HEK293 (cell line): ENCODE data around the gene CFAP58.

Experiments
- CTCF ChIA-PET: fragments of 350-600 bp; formaldehyde crosslinking; extraction: SDS; loops from one replicate; lab custom pipeline; 2021; ENCODE audit warnings: antibody characterized with exemption; lab: Yijun Ruan, JAX
- POLR2A ChIA-PET: fragments of 300-600 bp; formaldehyde crosslinking; extraction: SDS; loops from one replicate; lab custom pipeline; 2020; ENCODE audit warnings: antibody characterized with exemption, inconsistent platforms; lab: Yijun Ruan, JAX
- H3K27ac ChIP-seq: fragments of 200-500 bp; sonication (Bioruptor generic); 2 replicates; pipeline ENCODE4 v1.5.1; 2014; ENCODE audit warnings: low read depth, low read length, control low read depth, inconsistent platforms; ENCODE audit errors: extremely low read depth
- H3K36me3 ChIP-seq, 2 experiments: fragments of 200-500 bp in 1 of 2; sonication (Bioruptor generic) in 1 of 2; 1 replicate in 1 of 2; 2 replicates in 1 of 2; pipeline ENCODE4 v1.5.1; 2014 to 2017; ENCODE audit warnings: inconsistent platforms in 2 of 2, low read length in 2 of 2; ENCODE audit not compliant: control insufficient read depth in 2 of 2, insufficient read depth in 1 of 2
- H3K4me1 ChIP-seq: fragments of 200-500 bp; sonication (Bioruptor generic); 2 replicates; pipeline ENCODE4 v1.5.1; 2014; ENCODE audit warnings: mild to moderate bottlenecking, low read length, inconsistent platforms; ENCODE audit not compliant: control insufficient read depth, insufficient read depth
- H3K4me3 ChIP-seq: 2 replicates; pipeline ENCODE4 v1.5.1; 2011; ENCODE audit warnings: low read depth, mild to moderate bottlenecking, control low read depth, low read length, moderate library complexity
- H3K9me3 ChIP-seq: fragments of 200-500 bp; sonication (Bioruptor generic); 2 replicates; pipeline ENCODE4 v1.5.1; 2014; ENCODE audit warnings: low read depth, low read length, inconsistent platforms; ENCODE audit not compliant: control insufficient read depth, insufficient read depth
- FEZF1 ChIP-seq: fragments of 450-650 bp; formaldehyde crosslinking; IDR thresholded peaks from 2 replicates; pipeline ENCODE4 v1.5.1; 2016; ENCODE audit warnings: missing biosample characterization, missing genetic modification characterization
- GLIS2 ChIP-seq: fragments of 450-650 bp; formaldehyde crosslinking; IDR thresholded peaks from 2 replicates; pipeline ENCODE4 v1.5.1; 2016; ENCODE audit warnings: missing biosample characterization, missing genetic modification characterization
- KLF8 ChIP-seq: fragments of 450-650 bp; formaldehyde crosslinking; IDR thresholded peaks from 2 replicates; pipeline ENCODE4 v1.5.1; 2016; ENCODE audit warnings: missing biosample characterization, missing genetic modification characterization
- MEIS1 ChIP-seq: sonication (generic); formaldehyde crosslinking; IDR thresholded peaks from 2 replicates; pipeline ENCODE4 v1.8.1; 2022; ENCODE audit warnings: missing genetic modification reagents, mild to moderate bottlenecking, borderline replicate concordance
- PRDM1 ChIP-seq: fragments of 450-650 bp; formaldehyde crosslinking; IDR thresholded peaks from 2 replicates; pipeline ENCODE4; 2016; ENCODE audit warnings: missing biosample characterization, missing genetic modification characterization
- PRDM2 ChIP-seq: fragments of 450-650 bp; formaldehyde crosslinking; IDR thresholded peaks from 2 replicates; pipeline ENCODE4 v1.5.1; 2016; ENCODE audit warnings: missing biosample characterization, missing genetic modification characterization, borderline replicate concordance
- PRDM6 ChIP-seq: fragments of 450-650 bp; formaldehyde crosslinking; IDR thresholded peaks from 2 replicates; pipeline ENCODE4 v1.5.1; 2017; ENCODE audit warnings: missing biosample characterization, missing genetic modification characterization
- ZBTB44 ChIP-seq: fragments of 450-650 bp; IDR thresholded peaks from 2 replicates; pipeline ENCODE4 v1.5.1; 2018; ENCODE audit warnings: missing biosample characterization, mild to moderate bottlenecking, missing genetic modification characterization
- ZNF175 ChIP-seq: fragments of 450-650 bp; formaldehyde crosslinking; IDR thresholded peaks from 2 replicates; pipeline ENCODE4 v1.5.1; 2016; ENCODE audit warnings: missing biosample characterization, missing genetic modification characterization
- ZNF223 ChIP-seq: fragments of 450-650 bp; formaldehyde crosslinking; IDR thresholded peaks from 2 replicates; pipeline ENCODE4 v1.5.1; 2016; ENCODE audit warnings: missing biosample characterization, missing genetic modification characterization
- ZNF266 ChIP-seq: fragments of 450-650 bp; formaldehyde crosslinking; IDR thresholded peaks from 2 replicates; pipeline ENCODE4 v1.5.1; 2016; ENCODE audit warnings: missing biosample characterization, missing genetic modification characterization, low read depth
- ZNF335 ChIP-seq: fragments of 450-650 bp; formaldehyde crosslinking; conservative IDR thresholded peaks from 2 replicates; pipeline ENCODE4 v1.5.1; 2016; ENCODE audit warnings: missing biosample characterization, missing genetic modification characterization
- ZNF37A ChIP-seq: fragments of 450-650 bp; IDR thresholded peaks from 2 replicates; pipeline ENCODE4 v1.5.1; 2018; ENCODE audit warnings: missing biosample characterization, missing genetic modification characterization
- ZNF473 ChIP-seq: fragments of 450-650 bp; formaldehyde crosslinking; IDR thresholded peaks from 2 replicates; pipeline ENCODE4 v1.5.1; 2017; ENCODE audit warnings: missing biosample characterization, missing genetic modification characterization
- ZNF510 ChIP-seq: fragments of 450-650 bp; formaldehyde crosslinking; IDR thresholded peaks from 2 replicates; pipeline ENCODE4 v1.5.1; 2018; ENCODE audit warnings: mild to moderate bottlenecking, missing genetic modification characterization, missing biosample characterization; ENCODE audit not compliant: insufficient replicate concordance
- ZNF677 ChIP-seq: fragments of 450-650 bp; IDR thresholded peaks from 2 replicates; pipeline ENCODE4 v1.5.0; 2018; ENCODE audit warnings: missing biosample characterization, mild to moderate bottlenecking, missing genetic modification characterization, moderate library complexity
- ZNF785 ChIP-seq: fragments of 450-650 bp; formaldehyde crosslinking; IDR thresholded peaks from 2 replicates; pipeline ENCODE4 v1.5.1; 2016; ENCODE audit warnings: missing biosample characterization, missing genetic modification characterization
- ZNF791 ChIP-seq: fragments of 450-650 bp; formaldehyde crosslinking; IDR thresholded peaks from 2 replicates; pipeline ENCODE4 v1.5.1; 2016; ENCODE audit warnings: missing biosample characterization, missing genetic modification characterization
- ZSCAN16 ChIP-seq: fragments of 450-650 bp; formaldehyde crosslinking; IDR thresholded peaks from 2 replicates; pipeline ENCODE4 v1.5.1; 2016; ENCODE audit warnings: missing biosample characterization, missing genetic modification characterization
- TF ChIP-seq, protein P1 (sequence below): fragments of 450-650 bp; formaldehyde crosslinking; IDR thresholded peaks from 2 replicates; pipeline ENCODE4 v1.5.1; 2016; ENCODE audit warnings: missing biosample characterization, missing genetic modification characterization, borderline replicate concordance

CFAP58 gene

GRCh38 chr10:104480797-104481196 lies 127.2 kb downstream of the CFAP58 start:
- H3K36me3 ChIP-seq, result no peaks in the 10 kb centered on the region
- H3K27ac ChIP-seq, result no peak overlapping the region
- no peaks in the 10 kb centered on the region for H3K9me3 ChIP-seq
- no peak overlapping the region for H3K4me3 ChIP-seq
- CTCF ChIA-PET, result no interaction called here
- H3K4me1 ChIP-seq, result no peaks in the 10 kb centered on the region
- POLR2A ChIA-PET, result no interaction called here
- TF ChIP-seq ZNF785 (tag by site-specific recombination) (no peak), PRDM2 (tag by site-specific recombination) (no peak), ZNF223 (no peak), ZNF510 (tag by site-specific recombination) (no peak), ZNF37A (no peak), ZNF175 (tag by site-specific recombination) (no peak), MEIS1 (CRISPR knock-in tag) (no peak), ZNF791 (tag by site-specific recombination) (no peak), ZNF266 (no peak), FEZF1 (tag by site-specific recombination) (no peak), ZNF677 (tag by site-specific recombination) (no peak), PRDM6 (no peak), ZNF335 (tag by site-specific recombination) (no peak), KLF8 (tag by site-specific recombination) (no peak), ZBTB44 (tag by site-specific recombination) (no peak), ZNF473 (no peak), ZSCAN16 (tag by site-specific recombination) (no peak), GLIS2 (no peak), PRDM1 (tag by site-specific recombination) (no peak)
- TF ChIP-seq, protein P1, sequence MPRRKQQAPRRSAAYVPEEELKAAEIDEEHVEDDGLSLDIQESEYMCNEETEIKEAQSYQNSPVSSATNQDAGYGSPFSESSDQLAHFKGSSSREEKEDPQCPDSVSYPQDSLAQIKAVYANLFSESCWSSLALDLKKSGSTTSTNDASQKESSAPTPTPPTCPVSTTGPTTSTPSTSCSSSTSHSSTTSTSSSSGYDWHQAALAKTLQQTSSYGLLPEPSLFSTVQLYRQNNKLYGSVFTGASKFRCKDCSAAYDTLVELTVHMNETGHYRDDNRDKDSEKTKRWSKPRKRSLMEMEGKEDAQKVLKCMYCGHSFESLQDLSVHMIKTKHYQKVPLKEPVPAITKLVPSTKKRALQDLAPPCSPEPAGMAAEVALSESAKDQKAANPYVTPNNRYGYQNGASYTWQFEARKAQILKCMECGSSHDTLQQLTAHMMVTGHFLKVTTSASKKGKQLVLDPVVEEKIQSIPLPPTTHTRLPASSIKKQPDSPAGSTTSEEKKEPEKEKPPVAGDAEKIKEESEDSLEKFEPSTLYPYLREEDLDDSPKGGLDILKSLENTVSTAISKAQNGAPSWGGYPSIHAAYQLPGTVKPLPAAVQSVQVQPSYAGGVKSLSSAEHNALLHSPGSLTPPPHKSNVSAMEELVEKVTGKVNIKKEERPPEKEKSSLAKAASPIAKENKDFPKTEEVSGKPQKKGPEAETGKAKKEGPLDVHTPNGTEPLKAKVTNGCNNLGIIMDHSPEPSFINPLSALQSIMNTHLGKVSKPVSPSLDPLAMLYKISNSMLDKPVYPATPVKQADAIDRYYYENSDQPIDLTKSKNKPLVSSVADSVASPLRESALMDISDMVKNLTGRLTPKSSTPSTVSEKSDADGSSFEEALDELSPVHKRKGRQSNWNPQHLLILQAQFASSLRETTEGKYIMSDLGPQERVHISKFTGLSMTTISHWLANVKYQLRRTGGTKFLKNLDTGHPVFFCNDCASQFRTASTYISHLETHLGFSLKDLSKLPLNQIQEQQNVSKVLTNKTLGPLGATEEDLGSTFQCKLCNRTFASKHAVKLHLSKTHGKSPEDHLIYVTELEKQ (tag by site-specific recombination), result no peak
